Liver (tissue), 3 donors: Measurements from ENCODE around the gene ATG4C.

Experiments
- CTCF ChIP-seq: fragments of 150-350 bp; IDR thresholded peaks from 2 replicates; pipeline ENCODE4 v1.5.1; 2017; ENCODE audit warnings: improper control_type of control experiment, low read depth, low read length; ENCODE audit not compliant: missing input control
- FOXA1 ChIP-seq: IDR thresholded peaks from 2 replicates; pipeline ENCODE4 v1.6.1; 2016; ENCODE audit warnings: antibody characterized with exemption
- GABPA ChIP-seq, 2 donors: IDR thresholded peaks in 1 of 2; conservative IDR thresholded peaks in 1 of 2; 2 replicates each; pipeline ENCODE4 v1.6.1; 2016; ENCODE audit warnings: antibody characterized with exemption in 2 of 2, mild to moderate bottlenecking in 1 of 2, moderate library complexity in 1 of 2
- JUND ChIP-seq, 2 donors: IDR thresholded peaks; 2 replicates each; pipeline ENCODE4 v1.6.1; 2016; ENCODE audit warnings: antibody characterized with exemption in 2 of 2
- RAD21 ChIP-seq, 2 donors: IDR thresholded peaks; 2 replicates each; pipeline ENCODE4 v1.6.1; 2016; ENCODE audit warnings: antibody characterized with exemption in 2 of 2, mild to moderate bottlenecking in 2 of 2
- TAF1 ChIP-seq: conservative IDR thresholded peaks from 2 replicates; pipeline ENCODE4 v1.6.1; 2016; ENCODE audit warnings: antibody characterized with exemption, mild to moderate bottlenecking
- YY1 ChIP-seq: IDR thresholded peaks from 2 replicates; pipeline ENCODE4 v1.6.1; 2016; ENCODE audit warnings: antibody characterized with exemption, mild to moderate bottlenecking
- donor health status: healthy.
- donor health status: healthy.

- TF ChIP-seq CTCF (no peak), RAD21 (IDR thresholded peaks at IDR 0.05) (no peak), TAF1 (no peak), GABPA (IDR thresholded peaks at IDR 0.05 in 1 of 2, conservative IDR thresholded peaks at IDR 0.05 in 1 of 2) (no peak), JUND (IDR thresholded peaks at IDR 0.05) (no peak), FOXA1 (no peak), YY1 (no peak)
Measured at GRCh38 chr1:62834400-62834961, 50.5 kb downstream of the ATG4C start.
